ENCODE results near the gene HARBI1. TPM values are rescaled to one million over a fixed set of nuclear protein-coding genes. Genes with fewer than 3 reads are reported as not detected.

The HARBI1 gene
- total and polyA plus RNA-seq, 9 of the 15 experiments (the other 6 are each of a cell fraction or from before 2014, with no cell fraction given), result 3.5 to 8.4 (median 5.5) TPM

- POLR2A ChIA-PET, result interaction anchor here (3.7 kb wide), 1 partner anchor 15 kb away, joined by 21 read pairs; the partner anchor contains the start of gene AMBRA1
- WGBS (ENCODE audit: insufficient coverage, low coverage, missing lambda C conversion rate), result 83% methylated on average over 5 of the region's 6 CpGs
Measured at GRCh38 chr11:46609386-46609785, 7.6 kb downstream of the HARBI1 start.

DNA sequence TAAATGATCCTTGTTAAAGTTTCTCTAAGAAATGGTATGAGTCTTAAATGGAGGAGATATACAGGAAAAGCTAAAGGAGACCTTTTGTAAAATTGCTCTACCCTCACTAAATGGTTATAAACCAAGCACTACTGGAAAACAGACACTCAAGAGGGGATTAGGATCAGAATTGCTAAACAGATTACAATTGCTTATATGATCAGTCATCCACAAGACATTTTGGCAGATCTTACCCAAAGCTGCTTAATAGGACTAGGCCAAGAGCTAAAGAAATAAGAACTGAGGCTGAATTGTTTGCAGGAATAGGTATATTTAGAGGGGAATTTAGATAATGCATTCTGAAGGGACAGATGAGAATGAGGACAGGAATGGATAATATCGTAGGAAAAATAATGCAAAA is 9.5 kb downstream of the HARBI1 start:
- Histone ChIP-seq H3K79me2 (ENCODE audit: control insufficient read depth, insufficient read depth, low read length) (peaks cover 2% of the 10 kb centered on the region; the same call in 2 of the 3 replicates), H3K9ac (ENCODE audit: insufficient read depth in 1 of 2, low read depth in 2 of 2, low read length in 2 of 2) (no peak overlapping the region), H3K4me3 (no peak overlapping the region), H3K9me3 (replicated peaks; ENCODE audit: control insufficient read depth, insufficient read depth, low read depth, low read length) (no peaks in the 10 kb centered on the region), H2AFZ (ENCODE audit: low read depth, low read length) (no peak overlapping the region), H3K4me2 (ENCODE audit: insufficient read depth, low read length) (no peak overlapping the region), H3K36me3 (ENCODE audit: control insufficient read depth, insufficient read depth, low read length) (peaks cover 8% of the 10 kb centered on the region; the same call in 2 of the 3 replicates), H3K27ac (ENCODE audit: extremely low read depth, low read depth, low read length) (no peak overlapping the region), H3K27me3 (ENCODE audit: control insufficient read depth in 2 of 2, insufficient read depth in 2 of 2, low read length in 2 of 2) (no peaks in the 10 kb centered on the region), H3K4me1 (replicated peaks in 1 of 2; ENCODE audit: control insufficient read depth in 2 of 2, insufficient read depth in 2 of 2, low read length in 2 of 2) (peaks cover 12 to 14% of the 10 kb centered on the region in 2 experiments; a peak in 4 of 5 replicates), H3K9me1 (ENCODE audit: control insufficient read depth, insufficient read depth, low read length) (no peaks in the 10 kb centered on the region), H4K20me1 (replicated peaks; ENCODE audit: control insufficient read depth, insufficient read depth, low read length) (no peaks in the 10 kb centered on the region)
- in situ Hi-C loops (cut with MboI) (no loop called here), intact Hi-C loops (cut with micrococcal nuclease) (no loop called here)
- no peak for FAIRE-seq
- 13% methylated on average over 1 of the region's 1 CpG for WGBS (ENCODE audit: insufficient coverage, low coverage, missing lambda C conversion rate)
- DNase-seq (ENCODE audit: extremely low read depth in 1 of 4, low spot score in 3 of 4), result no peak
- CTCF ChIA-PET (ENCODE audit: low intra/inter-chr PET ratio), result no interaction called here
- no peak for ATAC-seq
- BruUV-seq (replicated peaks), result no TSS peak
- POLR2A ChIA-PET, result interaction anchor here (0.5 to 0.9 kb wide), 2 partner anchors 8 to 11 kb away, joined by 3 read pairs; no protein-coding TSS in a partner anchor
- TF ChIP-seq HSF4 (CRISPR knock-in tag; IDR thresholded peaks at IDR 0.05; ENCODE audit: borderline replicate concordance), result no peak
- no peak for TF ChIP-seq PHB (CRISPR knock-in tag; IDR thresholded peaks at IDR 0.05)
- no peak for TF ChIP-seq HNRNPH1 (optimal IDR thresholded peaks at IDR 0.05; ENCODE audit: low read depth, low read length)
- no peak for TF ChIP-seq NCOA1 (IDR thresholded peaks at IDR 0.05; ENCODE audit: low read depth)
- TF ChIP-seq, protein P1, sequence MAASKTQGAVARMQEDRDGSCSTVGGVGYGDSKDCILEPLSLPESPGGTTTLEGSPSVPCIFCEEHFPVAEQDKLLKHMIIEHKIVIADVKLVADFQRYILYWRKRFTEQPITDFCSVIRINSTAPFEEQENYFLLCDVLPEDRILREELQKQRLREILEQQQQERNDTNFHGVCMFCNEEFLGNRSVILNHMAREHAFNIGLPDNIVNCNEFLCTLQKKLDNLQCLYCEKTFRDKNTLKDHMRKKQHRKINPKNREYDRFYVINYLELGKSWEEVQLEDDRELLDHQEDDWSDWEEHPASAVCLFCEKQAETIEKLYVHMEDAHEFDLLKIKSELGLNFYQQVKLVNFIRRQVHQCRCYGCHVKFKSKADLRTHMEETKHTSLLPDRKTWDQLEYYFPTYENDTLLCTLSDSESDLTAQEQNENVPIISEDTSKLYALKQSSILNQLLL (CRISPR knock-in tag; IDR thresholded peaks at IDR 0.05; ENCODE audit: borderline replicate concordance), result no peak
- TF ChIP-seq ZNF668 (CRISPR knock-in tag; IDR thresholded peaks at IDR 0.05), result no peak

More at GRCh38 chr11:46609386-46609785, 7.6 kb downstream of the HARBI1 start:
- Histone ChIP-seq H3K4me3 (no peak overlapping the region), H3K4me2 (ENCODE audit: insufficient read depth, low read length) (no peak overlapping the region), H3K79me2 (ENCODE audit: control insufficient read depth, insufficient read depth, low read length) (peaks cover 7% of the 10 kb centered on the region; the same call in 2 of the 3 replicates), H3K27me3 (ENCODE audit: control insufficient read depth in 2 of 2, insufficient read depth in 2 of 2, low read length in 2 of 2) (no peaks in the 10 kb centered on the region), H3K9me1 (ENCODE audit: control insufficient read depth, insufficient read depth, low read length) (no peaks in the 10 kb centered on the region), H3K4me1 (replicated peaks in 1 of 2; ENCODE audit: control insufficient read depth in 2 of 2, insufficient read depth in 2 of 2, low read length in 2 of 2) (peaks cover 16 to 17% of the 10 kb centered on the region in 2 experiments; a peak in 4 of 5 replicates), H2AFZ (ENCODE audit: low read depth, low read length) (no peak overlapping the region), H3K9ac (ENCODE audit: insufficient read depth in 1 of 2, low read depth in 2 of 2, low read length in 2 of 2) (peak overlapping the region in 1 of 2 experiments; percentile 15; a peak in 1 of 4 replicates), H3K9me3 (replicated peaks; ENCODE audit: control insufficient read depth, insufficient read depth, low read depth, low read length) (no peaks in the 10 kb centered on the region), H3K27ac (ENCODE audit: extremely low read depth, low read depth, low read length) (no peak overlapping the region), H4K20me1 (replicated peaks; ENCODE audit: control insufficient read depth, insufficient read depth, low read length) (no peaks in the 10 kb centered on the region), H3K36me3 (ENCODE audit: control insufficient read depth, insufficient read depth, low read length) (no peaks in the 10 kb centered on the region)
- no TSS peak for BruUV-seq (replicated peaks)
- FAIRE-seq, result no peak
- DNase-seq (ENCODE audit: extremely low read depth in 1 of 4, low spot score in 3 of 4), result no peak
- no peak for ATAC-seq
- CTCF ChIA-PET (ENCODE audit: low intra/inter-chr PET ratio), result no interaction called here
- in situ Hi-C loops (cut with MboI) (no loop called here), intact Hi-C loops (cut with micrococcal nuclease) (no loop called here)
- TF ChIP-seq, protein P2, sequence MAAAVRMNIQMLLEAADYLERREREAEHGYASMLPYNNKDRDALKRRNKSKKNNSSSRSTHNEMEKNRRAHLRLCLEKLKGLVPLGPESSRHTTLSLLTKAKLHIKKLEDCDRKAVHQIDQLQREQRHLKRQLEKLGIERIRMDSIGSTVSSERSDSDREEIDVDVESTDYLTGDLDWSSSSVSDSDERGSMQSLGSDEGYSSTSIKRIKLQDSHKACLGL (CRISPR knock-in tag; IDR thresholded peaks at IDR 0.05; ENCODE audit: borderline replicate concordance, poor library complexity, severe bottlenecking), result no peak
- TF ChIP-seq ZC3H8 (IDR thresholded peaks at IDR 0.05) (no peak), RAD51 (IDR thresholded peaks at IDR 0.05; ENCODE audit: borderline replicate concordance, low read depth) (no peak)

All from K562 (cell line).